BE2C (cell line): Measurements from ENCODE around the gene THOC6. TPM values are rescaled to one million over a fixed set of nuclear protein-coding genes. Genes with fewer than 3 reads are reported as not detected.

Source experiments
- DNase-seq: peaks from one replicate; pipeline ENCODE4 v3.0.0-alpha.2; 2020
- H3K27me3 ChIP-seq: fragments of 250-450 bp; sonication (Bioruptor Pico); 2 replicates; pipeline ENCODE4 v1.5.1; 2020; ENCODE audit warnings: mild to moderate bottlenecking
- H3K36me3 ChIP-seq: fragments of 250-450 bp; sonication (Bioruptor Pico); 2 replicates; pipeline ENCODE4 v1.5.1; 2020; ENCODE audit warnings: mild to moderate bottlenecking
- H3K4me1 ChIP-seq: fragments of 250-450 bp; sonication (Bioruptor Pico); 2 replicates; pipeline ENCODE4 v1.5.1; 2020
- H3K4me3 ChIP-seq: 2 replicates; pipeline ENCODE4 v1.5.1; 2011; ENCODE audit warnings: low read depth, low read length
- H3K9me3 ChIP-seq: fragments of 250-450 bp; sonication (Bioruptor Pico); 2 replicates; pipeline ENCODE4 v1.5.1; 2020
- CTCF ChIP-seq: IDR thresholded peaks from 2 replicates; pipeline ENCODE4 v1.5.1; 2012; ENCODE audit warnings: mild to moderate bottlenecking, low read depth, low read length
- polyA plus RNA-seq: library from polyadenylated mRNA; unstranded; fragments of >200 nt; gene quantifications from one replicate; pipeline ENCODE4 v1.2.1, GENCODE V29; 2012; ENCODE audit warnings: low read depth, missing spikeins; ENCODE audit not compliant: insufficient read length, insufficient read depth

Gene THOC6
- polyA plus RNA-seq: 49.2 TPM

GRCh38 chr16:3023669-3024478 is at the start of gene THOC6, which contains the start of gene HCFC1R1:
Gene THOC6, plus strand, starts transcription at chr16:3024035. Its CDS starts 292 bp downstream, at chr16:3024327.
Gene HCFC1R1, minus strand, starts transcription at chr16:3023942. Its CDS starts 1 bp downstream, at chr16:3023941.
- Histone ChIP-seq H3K4me3 (peak within 1 kb of the TSS; percentile 91), H3K36me3 (peaks cover 19% of the 10 kb centered on the region), H3K4me1 (peaks cover 26% of the 10 kb centered on the region), H3K9me3 (no peaks in the 10 kb centered on the region), H3K27me3 (peaks cover 7% of the 10 kb centered on the region)
- no peak for TF ChIP-seq CTCF
- DNase-seq: peak; percentile 98

- no peaks in the 10 kb centered on the region for H3K9me3 ChIP-seq
- H3K4me3 ChIP-seq: no peak overlapping the region
- H3K4me1 ChIP-seq: peaks cover 23% of the 10 kb centered on the region
- H3K36me3 ChIP-seq: peaks cover 75% of the 10 kb centered on the region
- H3K27me3 ChIP-seq: no peaks in the 10 kb centered on the region
- DNase-seq: no peak
- no peak for TF ChIP-seq CTCF
Observed at GRCh38 chr16:2974319-2975056, 49.3 kb upstream of the THOC6 start.

GRCh38 chr16:2975161-2975795 is 48.6 kb upstream of the THOC6 start:
- Histone ChIP-seq H3K4me1 (peaks cover 23% of the 10 kb centered on the region), H3K9me3 (no peaks in the 10 kb centered on the region), H3K4me3 (no peak overlapping the region), H3K36me3 (peaks cover 75% of the 10 kb centered on the region), H3K27me3 (no peaks in the 10 kb centered on the region)
- no peak for TF ChIP-seq CTCF
- DNase-seq: no peak

- TF ChIP-seq CTCF: no peak
- no peak for DNase-seq
- H3K4me3 ChIP-seq: no peak overlapping the region
- H3K4me1 ChIP-seq: peaks cover 17% of the 10 kb centered on the region
- H3K27me3 ChIP-seq: no peaks in the 10 kb centered on the region
- peaks cover 70% of the 10 kb centered on the region for H3K36me3 ChIP-seq
- no peaks in the 10 kb centered on the region for H3K9me3 ChIP-seq
Observed at GRCh38 chr16:2976201-2976600, 47.6 kb upstream of the THOC6 start.

GRCh38 chr16:2976673-2977072 is 47.2 kb upstream of the THOC6 start:
- TF ChIP-seq CTCF: no peak
- H3K9me3 ChIP-seq: no peaks in the 10 kb centered on the region
- DNase-seq: no peak
- H3K27me3 ChIP-seq: no peaks in the 10 kb centered on the region
- H3K36me3 ChIP-seq: peaks cover 66% of the 10 kb centered on the region
- H3K4me3 ChIP-seq: no peak overlapping the region
- peaks cover 19% of the 10 kb centered on the region for H3K4me1 ChIP-seq
